ENCODE results near the gene ARMC3.
"Not testable (repeated sequence)": the region's sequence is repeated elsewhere in the genome, so short reads cannot be mapped to it uniquely, and the experiment has no call there.

ARMC3 gene

GRCh38 chr10:23051855-23052331 lies 124.0 kb downstream of the ARMC3 start:
- DNase-seq, result no peak

GRCh38 chr10:23053036-23053435 lies 125.2 kb downstream of the ARMC3 start:
- DNase-seq, result no peak

GRCh38 chr10:23055424-23056185 lies 127.8 kb downstream of the ARMC3 start:
- DNase-seq, result no peak

- DNase-seq, result no peak
These were observed 128.3 kb downstream of the ARMC3 start for GRCh38 chr10:23056186-23056579.

DNA sequence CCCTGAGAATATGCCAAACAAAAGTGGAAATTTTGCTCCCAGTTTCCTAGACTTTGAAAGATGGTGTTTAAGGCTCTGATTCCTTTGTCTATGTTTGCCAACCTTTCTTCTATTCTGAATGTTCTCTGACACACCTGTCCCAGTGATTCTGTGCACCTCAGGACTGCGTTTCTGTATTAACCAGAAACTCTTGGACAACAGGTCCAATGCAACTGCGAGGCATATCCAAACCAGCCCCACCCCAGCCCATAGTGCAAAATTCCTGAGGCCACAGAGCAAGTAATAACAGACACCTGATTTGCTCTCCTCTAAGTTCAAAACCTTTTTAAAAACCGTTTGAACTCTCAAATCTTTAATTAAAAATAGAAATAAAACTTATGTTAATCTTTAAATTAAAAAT lies 130.5 kb downstream of the ARMC3 start:
- no peak for DNase-seq

- no peak for DNase-seq
These were observed 133.1 kb downstream of the ARMC3 start for GRCh38 chr10:23060918-23061317.

GRCh38 chr10:23063045-23063972 lies 135.5 kb downstream of the ARMC3 start:
- DNase-seq, result no peak

DNA sequence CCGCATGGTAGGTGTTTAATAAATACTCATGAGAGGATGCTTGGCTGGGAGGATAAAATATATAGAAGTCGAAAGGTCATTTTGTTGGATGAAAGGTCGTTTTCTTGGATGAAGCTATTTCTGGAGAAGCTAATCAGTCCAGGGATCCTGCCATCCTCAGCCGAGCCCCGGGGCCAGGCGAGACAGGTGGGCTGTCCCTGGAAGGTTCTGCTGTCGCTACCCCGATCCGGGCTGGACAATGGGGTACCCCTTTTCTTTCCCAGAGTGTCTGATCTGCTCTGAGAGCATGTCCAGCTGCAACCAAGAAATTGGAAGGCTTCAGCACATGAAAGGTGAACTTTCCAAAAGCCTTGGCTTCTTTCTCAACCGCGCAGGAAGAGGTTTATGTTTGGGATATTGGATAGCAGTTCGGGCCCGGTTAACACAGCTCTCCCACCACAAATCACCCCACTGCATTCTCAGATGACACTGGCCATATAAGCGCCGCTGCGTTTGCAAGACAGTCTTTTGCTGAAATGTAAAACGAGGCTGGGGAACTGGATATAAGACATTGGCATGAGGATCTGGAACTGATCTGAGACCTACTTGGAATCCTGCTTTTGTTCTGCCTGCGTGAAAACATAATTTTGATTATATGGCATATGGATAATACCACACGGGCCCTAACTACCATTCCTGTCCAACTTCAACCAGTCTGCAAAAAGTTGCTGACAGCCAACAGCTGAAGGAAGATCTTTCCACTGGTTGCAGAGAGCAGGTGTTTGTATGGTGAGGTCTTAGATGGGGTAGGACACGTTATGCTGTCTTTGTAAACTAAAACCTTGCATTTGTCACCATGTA lies 136.3 kb downstream of the ARMC3 start:
- DNase-seq, result no peak

DNA sequence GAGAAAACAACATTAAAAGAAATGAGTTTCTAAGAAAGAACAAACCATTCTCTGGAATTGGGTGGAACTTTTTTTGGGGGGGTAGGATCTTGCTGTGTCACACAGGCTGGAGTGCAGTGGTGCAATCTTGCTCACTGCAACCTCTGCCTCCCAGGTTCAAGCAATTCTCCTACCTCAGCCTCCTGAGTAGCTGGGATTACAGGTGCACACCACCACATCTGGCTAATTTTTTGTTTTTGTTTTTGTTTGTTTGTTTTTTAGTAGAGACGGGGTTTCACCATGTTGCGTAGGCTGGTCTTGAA lies 136.9 kb downstream of the ARMC3 start:
- DNase-seq, result not testable (repeated sequence)

- no peak for DNase-seq
These were observed 137.5 kb downstream of the ARMC3 start for GRCh38 chr10:23065181-23065948.

DNA sequence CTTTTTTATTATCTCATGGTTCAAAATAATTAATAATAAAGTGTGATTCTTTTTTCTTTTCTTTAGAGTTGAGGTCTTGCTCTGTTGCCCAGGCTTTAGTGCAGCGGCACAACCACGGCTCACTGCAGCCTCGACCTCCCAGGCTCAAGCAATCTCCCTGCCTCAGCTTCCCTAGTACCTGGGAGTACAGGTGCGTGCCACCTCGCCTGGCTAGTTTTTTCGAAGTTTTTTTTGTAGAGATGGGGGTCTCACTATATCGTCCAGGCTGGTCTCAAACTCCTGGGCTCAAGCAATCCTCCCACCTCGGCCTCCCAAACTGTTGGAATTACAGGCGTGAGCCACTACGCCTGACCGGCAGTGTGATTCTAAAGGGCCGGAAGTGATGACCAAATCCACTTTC lies 139.5 kb downstream of the ARMC3 start:
- DNase-seq, result no peak

- DNase-seq, result peak; percentile 9 to 24
These were observed 140.3 kb downstream of the ARMC3 start for GRCh38 chr10:23067939-23068775.

DNA sequence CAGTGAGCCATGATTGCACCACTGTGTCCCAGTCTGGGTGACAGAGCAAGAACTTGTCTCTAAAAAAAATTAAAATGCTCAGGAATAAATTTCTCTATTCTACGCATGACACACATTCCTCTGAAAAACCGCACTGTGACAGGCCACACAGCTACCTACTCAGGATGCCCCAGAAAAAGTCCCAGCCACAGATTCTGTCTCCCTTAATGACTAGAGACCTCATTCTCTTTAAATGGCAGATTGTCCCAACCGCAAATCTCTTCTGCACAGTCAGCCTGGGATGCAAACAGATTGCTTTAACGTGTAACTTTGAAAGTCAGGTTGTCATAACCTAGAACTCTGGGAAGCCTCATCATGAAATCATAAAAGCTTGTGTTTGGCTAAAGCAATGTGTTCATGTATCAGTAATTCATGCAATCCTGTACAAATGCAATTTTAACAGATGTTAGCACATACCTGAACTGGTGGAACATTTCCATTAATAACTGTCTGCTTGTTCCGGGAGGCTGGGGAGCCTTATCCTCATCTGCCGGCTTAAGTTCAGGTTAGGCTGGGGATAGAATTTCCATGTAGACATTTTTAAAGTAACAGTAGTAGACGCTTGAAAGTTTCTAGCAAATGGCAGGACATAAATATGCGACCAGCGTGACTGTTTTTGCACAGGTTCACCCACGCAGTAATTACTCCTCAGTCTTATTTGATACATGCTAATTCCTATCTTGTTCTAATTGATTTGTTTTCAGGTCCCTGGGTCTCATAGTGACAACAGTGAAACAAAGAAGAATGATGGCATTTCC lies 141.4 kb downstream of the ARMC3 start:
- no peak for DNase-seq

- not testable (repeated sequence) for DNase-seq
These were observed 142.4 kb downstream of the ARMC3 start for GRCh38 chr10:23070092-23070912.

- DNase-seq, result no peak
These were observed 143.0 kb downstream of the ARMC3 start for GRCh38 chr10:23070913-23071218.

- not testable (repeated sequence) for DNase-seq
These were observed 144.7 kb downstream of the ARMC3 start for GRCh38 chr10:23072593-23072992.

GRCh38 chr10:23073527-23073926 lies 145.7 kb downstream of the ARMC3 start:
- DNase-seq, result no peak

DNA sequence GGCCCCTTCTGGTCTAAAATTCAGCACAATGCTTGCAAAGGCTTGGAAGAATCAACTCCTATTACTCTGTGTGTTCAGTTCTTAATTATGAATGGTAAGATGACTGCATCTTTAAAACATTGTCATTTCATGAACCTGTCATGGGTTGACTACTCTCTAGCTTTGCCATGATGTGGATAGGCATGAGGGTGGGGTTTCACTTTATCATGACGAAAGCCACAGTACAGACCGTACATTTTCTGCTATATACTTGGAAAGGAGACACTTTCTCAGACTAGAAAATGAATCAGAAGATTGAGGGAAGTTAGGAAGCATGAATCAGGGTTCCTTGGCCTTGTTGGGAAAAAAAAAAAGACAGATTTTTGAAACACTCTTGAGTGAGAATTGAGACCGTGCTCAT lies 147.8 kb downstream of the ARMC3 start:
- DNase-seq, result no peak

GRCh38 chr10:23078114-23078513 lies 150.3 kb downstream of the ARMC3 start:
- no peak for DNase-seq

DNA sequence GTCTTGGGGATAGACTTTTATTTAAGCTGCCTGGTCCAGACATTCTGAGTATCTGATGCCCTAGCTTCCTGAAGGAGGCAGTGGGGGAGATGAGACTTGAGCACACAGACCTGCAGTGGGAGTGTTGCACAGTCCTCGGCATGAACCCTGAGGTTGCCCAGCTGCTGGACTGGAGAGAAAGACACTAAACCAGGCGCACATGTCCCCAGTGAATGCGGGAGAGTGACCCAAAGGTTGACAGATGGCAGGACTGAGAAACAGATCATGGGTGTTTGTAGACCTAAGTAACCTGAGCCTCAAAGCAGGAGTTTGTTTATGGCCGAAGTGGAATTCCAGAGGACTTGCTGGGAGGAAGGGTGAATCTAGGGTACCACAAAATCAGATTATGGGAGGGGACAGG lies 151.8 kb downstream of the ARMC3 start:
- no peak for DNase-seq

All from bone marrow (tissue), 2 donors.